ENCODE results near the gene SUMO2. TPM values are rescaled to one million over a fixed set of nuclear protein-coding genes. Genes with fewer than 3 reads are reported as not detected.
"Not testable (repeated sequence)": the region's sequence is repeated elsewhere in the genome, so short reads cannot be mapped to it uniquely, and the experiment has no call there.

The SUMO2 gene
- total RNA-seq, 3 donors from 2014 or later, result 218 to 304 (median 254) TPM

DNA sequence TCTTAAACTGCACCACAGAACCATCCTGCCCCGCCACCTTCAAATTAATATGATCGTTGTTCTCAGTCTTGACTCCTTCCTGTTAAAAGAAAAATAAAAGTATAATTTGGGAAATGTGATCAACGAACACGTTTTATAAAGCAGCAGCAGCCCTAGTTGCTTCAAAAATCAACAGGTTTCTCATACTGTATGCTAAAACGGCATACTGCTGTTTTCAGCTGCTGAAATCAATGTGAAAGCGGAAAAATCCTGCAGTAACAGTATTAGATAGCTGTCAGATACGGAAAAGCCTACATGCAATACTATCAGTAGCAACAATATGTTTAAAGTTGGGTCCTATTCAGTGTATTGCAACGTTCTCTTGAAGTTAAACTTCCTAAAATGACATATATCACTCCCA is 1.6 kb downstream of the SUMO2 start:
- Histone ChIP-seq H3K4me3 (no peak overlapping the region), H3K9me3 (no peaks in the 10 kb centered on the region), H3K36me3 (ENCODE audit: low read depth) (no peaks in the 10 kb centered on the region), H3K4me1 (ENCODE audit: low read depth) (peaks cover 8% of the 10 kb centered on the region)
- ATAC-seq (no peak), DNase-seq (no peak)
- TF ChIP-seq, protein P1, sequence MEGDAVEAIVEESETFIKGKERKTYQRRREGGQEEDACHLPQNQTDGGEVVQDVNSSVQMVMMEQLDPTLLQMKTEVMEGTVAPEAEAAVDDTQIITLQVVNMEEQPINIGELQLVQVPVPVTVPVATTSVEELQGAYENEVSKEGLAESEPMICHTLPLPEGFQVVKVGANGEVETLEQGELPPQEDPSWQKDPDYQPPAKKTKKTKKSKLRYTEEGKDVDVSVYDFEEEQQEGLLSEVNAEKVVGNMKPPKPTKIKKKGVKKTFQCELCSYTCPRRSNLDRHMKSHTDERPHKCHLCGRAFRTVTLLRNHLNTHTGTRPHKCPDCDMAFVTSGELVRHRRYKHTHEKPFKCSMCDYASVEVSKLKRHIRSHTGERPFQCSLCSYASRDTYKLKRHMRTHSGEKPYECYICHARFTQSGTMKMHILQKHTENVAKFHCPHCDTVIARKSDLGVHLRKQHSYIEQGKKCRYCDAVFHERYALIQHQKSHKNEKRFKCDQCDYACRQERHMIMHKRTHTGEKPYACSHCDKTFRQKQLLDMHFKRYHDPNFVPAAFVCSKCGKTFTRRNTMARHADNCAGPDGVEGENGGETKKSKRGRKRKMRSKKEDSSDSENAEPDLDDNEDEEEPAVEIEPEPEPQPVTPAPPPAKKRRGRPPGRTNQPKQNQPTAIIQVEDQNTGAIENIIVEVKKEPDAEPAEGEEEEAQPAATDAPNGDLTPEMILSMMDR (IDR thresholded peaks at IDR 0.05), result no peak
- intact Hi-C loops (cut with DNase I, micrococcal nuclease), result no loop called here

DNA sequence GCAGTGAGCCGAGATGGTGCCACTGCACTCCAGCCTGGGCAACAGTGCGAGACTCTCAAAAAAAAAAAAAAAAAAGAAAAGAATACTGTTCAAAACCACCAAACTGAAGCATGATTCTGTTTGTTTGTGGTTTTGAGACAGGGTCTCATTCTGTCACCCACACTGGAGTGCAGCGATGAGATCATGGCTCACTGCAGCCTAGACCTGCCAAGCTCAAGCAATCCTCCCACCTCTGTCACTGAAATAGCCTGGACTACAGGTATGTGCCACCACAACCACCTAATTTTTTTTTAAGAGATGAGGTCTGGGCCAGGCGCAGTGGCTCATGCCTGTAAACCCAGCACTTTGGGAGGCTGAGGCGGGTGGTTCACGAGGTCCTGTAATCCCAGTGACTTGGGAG is 4.3 kb downstream of the SUMO2 start:
- H3K4me1 ChIP-seq (ENCODE audit: low read depth), result peaks cover 8% of the 10 kb centered on the region
- DNase-seq (no peak), ATAC-seq (no peak)
- H3K36me3 ChIP-seq (ENCODE audit: low read depth), result no peaks in the 10 kb centered on the region
- intact Hi-C loops (cut with DNase I, micrococcal nuclease), result loop anchor here in 1 of 2 donors (10.0 kb wide), 1 partner anchor 64 kb away; no protein-coding TSS in a partner anchor
- H3K9me3 ChIP-seq, result no peaks in the 10 kb centered on the region
- TF ChIP-seq, protein P1 (IDR thresholded peaks at IDR 0.05), result no peak
- H3K4me3 ChIP-seq, result no peak overlapping the region

DNA sequence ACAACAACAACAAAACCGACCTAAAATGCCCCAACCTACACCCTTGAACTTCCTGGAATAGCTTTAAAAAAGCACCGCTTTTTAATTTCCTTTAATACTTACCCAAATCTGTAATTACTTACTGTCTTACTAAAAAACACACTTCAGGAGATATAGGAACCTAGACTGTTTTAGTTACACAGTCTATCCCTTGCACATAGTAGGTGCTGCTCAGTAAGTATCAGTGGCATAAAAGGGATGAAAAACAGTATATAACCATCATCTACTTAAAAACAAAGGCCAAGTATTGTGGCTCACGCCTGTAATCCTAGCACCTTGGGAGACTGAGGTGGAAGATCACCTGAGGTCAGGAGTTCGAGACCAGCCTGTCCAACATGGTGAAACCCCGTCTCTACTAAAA is 6.1 kb downstream of the SUMO2 start:
- ATAC-seq, result no peak
- H3K4me1 ChIP-seq (ENCODE audit: low read depth), result peaks cover 5% of the 10 kb centered on the region
- no peak overlapping the region for H3K4me3 ChIP-seq
- no peak for DNase-seq
- H3K9me3 ChIP-seq, result no peaks in the 10 kb centered on the region
- TF ChIP-seq, protein P1 (IDR thresholded peaks at IDR 0.05), result no peak
- H3K36me3 ChIP-seq (ENCODE audit: low read depth), result no peaks in the 10 kb centered on the region
- intact Hi-C loops (cut with DNase I, micrococcal nuclease), result loop anchor here in 1 of 2 donors (10.0 kb wide), 1 partner anchor 62 kb away; no protein-coding TSS in a partner anchor

DNA sequence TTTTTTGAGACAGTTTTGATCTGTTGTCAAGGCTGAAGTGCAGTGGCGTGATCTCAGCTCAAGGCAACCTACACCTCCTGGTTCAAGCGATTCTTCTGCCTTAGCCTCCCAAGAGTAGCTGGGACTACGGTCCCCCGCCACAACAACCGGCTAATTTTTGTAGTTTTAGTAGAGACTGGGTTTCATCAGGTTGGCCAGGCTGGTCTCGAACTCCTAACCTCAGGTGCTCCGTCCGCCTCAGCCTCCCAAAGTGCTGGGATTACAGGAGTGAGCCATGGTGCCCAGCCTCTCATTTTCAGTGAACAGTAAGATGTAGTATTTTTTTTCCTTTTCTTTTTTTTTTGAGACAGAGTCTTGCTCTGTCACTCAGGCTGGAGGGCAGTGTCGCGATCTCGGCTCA is 7.8 kb downstream of the SUMO2 start:
- ATAC-seq, result no peak
- no peaks in the 10 kb centered on the region for H3K9me3 ChIP-seq
- DNase-seq, result no peak
- intact Hi-C loops (cut with DNase I, micrococcal nuclease), result loop anchor here in 1 of 2 donors (10.0 kb wide), 1 partner anchor 60 kb away; no protein-coding TSS in a partner anchor
- H3K4me1 ChIP-seq (ENCODE audit: low read depth), result peaks cover under 1% of the 10 kb centered on the region
- TF ChIP-seq, protein P1 (IDR thresholded peaks at IDR 0.05), result no peak
- H3K4me3 ChIP-seq, result no peak overlapping the region
- H3K36me3 ChIP-seq (ENCODE audit: low read depth), result no peaks in the 10 kb centered on the region

DNA sequence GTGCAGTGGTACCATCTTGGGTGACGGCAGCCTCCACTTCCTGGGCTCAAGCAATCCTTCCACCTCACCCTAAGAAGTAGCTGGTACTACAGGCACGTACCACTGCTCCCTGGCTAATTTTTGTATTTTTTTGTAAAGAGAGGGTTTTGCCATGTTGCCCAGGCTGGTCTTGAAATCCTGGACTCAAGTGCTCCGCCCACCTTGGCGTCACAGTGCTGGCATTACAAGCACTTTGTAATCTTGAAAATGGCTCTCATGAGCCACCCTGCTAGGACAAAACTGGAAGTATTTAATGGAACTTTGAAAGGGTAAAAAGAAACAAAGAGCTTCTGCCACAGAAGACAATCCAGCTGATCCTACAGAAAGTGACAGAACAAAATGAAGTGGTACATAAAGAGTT is 9.2 kb downstream of the SUMO2 start:
- intact Hi-C loops (cut with DNase I, micrococcal nuclease), result loop anchor here in 1 of 2 donors (10.0 kb wide), 1 partner anchor 59 kb away; no protein-coding TSS in a partner anchor
- no peaks in the 10 kb centered on the region for H3K4me1 ChIP-seq (ENCODE audit: low read depth)
- no peak overlapping the region for H3K4me3 ChIP-seq
- ATAC-seq (no peak), DNase-seq (no peak)
- no peaks in the 10 kb centered on the region for H3K9me3 ChIP-seq
- H3K36me3 ChIP-seq (ENCODE audit: low read depth), result no peaks in the 10 kb centered on the region
- TF ChIP-seq, protein P1 (IDR thresholded peaks at IDR 0.05), result no peak

DNA sequence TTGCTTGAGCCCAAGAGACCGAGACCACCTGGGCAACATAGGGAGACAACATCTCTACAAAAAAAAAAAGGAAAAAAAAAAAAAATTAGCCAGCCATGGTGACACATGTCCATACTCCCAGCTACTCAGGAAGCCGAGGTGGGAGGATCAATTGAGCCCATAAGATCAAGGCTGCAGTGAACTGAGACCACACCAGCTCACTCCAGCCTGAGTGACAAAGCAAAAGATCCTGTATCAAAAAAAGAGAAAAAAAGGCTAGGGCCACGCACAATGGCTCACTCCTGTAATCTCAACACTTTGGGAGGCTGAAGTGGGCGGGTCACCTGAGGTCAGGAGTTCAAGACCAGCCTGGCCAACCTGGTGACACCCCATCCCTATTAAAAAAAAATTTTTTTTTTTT is 13.8 kb downstream of the SUMO2 start:
- Histone ChIP-seq H3K9me3 (no peaks in the 10 kb centered on the region), H3K4me3 (no peak overlapping the region), H3K4me1 (ENCODE audit: low read depth) (no peaks in the 10 kb centered on the region), H3K36me3 (ENCODE audit: low read depth) (no peaks in the 10 kb centered on the region)
- ATAC-seq, result no peak
- TF ChIP-seq, protein P1 (IDR thresholded peaks at IDR 0.05), result no peak
- DNase-seq, result no peak
- intact Hi-C loops (cut with DNase I, micrococcal nuclease), result no loop called here

DNA sequence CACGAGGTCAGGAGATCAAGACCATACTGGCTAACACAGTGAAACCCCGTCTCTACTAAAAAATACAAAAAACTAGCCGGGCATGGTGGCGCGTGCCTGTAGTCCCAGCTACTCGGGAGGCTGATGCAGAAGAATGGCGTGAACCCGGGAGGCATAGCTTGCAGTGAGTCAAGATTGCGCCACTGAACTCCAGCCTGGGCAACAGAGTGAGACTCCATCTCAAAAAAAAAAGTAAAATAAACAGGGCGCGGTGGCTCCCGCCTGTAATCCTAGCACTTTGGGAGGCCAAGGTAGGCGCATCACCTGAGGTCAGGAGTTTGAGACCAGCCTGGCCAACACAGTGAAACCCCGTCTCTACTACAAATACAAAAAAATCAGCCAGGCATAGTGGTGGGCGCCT is 18.2 kb downstream of the SUMO2 start:
- H3K9me3 ChIP-seq; H3K4me1 ChIP-seq (ENCODE audit: low read depth); H3K4me3 ChIP-seq; DNase-seq; H3K36me3 ChIP-seq (ENCODE audit: low read depth); ATAC-seq; intact Hi-C loops (cut with DNase I, micrococcal nuclease): not testable (repeated sequence)

Measured in mucosa of descending colon (tissue), 3 donors.